Skeletal muscle tissue (tissue), 5 donors: Measurements from ENCODE around the gene CADPS. TPM values are rescaled to one million over a fixed set of nuclear protein-coding genes. Genes with fewer than 3 reads are reported as not detected.

Experiments
- H3K27ac ChIP-seq: one replicate; pipeline ENCODE4 v1.7.0; 2013; ENCODE audit warnings: mild to moderate bottlenecking, low read depth, low read length, inconsistent platforms
- H3K27me3 ChIP-seq, 3 donors: one replicate each; pipeline ENCODE4 v1.7.0; 2013; ENCODE audit warnings: low read length in 3 of 3; ENCODE audit not compliant: control insufficient read depth in 3 of 3, insufficient read depth in 3 of 3
- H3K36me3 ChIP-seq, 3 donors: one replicate each; pipeline ENCODE4 v1.7.0; 2013; ENCODE audit warnings: low read length in 3 of 3; ENCODE audit not compliant: control insufficient read depth in 3 of 3, insufficient read depth in 3 of 3
- H3K4me1 ChIP-seq, 3 donors: one replicate each; pipeline ENCODE4 v1.7.0; 2013; ENCODE audit warnings: low read length in 3 of 3, mild to moderate bottlenecking in 3 of 3; ENCODE audit not compliant: control insufficient read depth in 3 of 3, insufficient read depth in 3 of 3
- H3K4me3 ChIP-seq, 3 donors: one replicate each; pipeline ENCODE4 v1.7.0; 2013; ENCODE audit warnings: low read length in 3 of 3
- H3K9ac ChIP-seq, 3 donors: one replicate each; pipeline ENCODE4 v1.7.0; 2013; ENCODE audit warnings: low read length in 3 of 3, mild to moderate bottlenecking in 3 of 3, moderate library complexity in 2 of 3, low read depth in 1 of 3
- H3K9me3 ChIP-seq, 3 donors: one replicate each; pipeline ENCODE4 v1.7.0; 2013; ENCODE audit warnings: low read length in 3 of 3; ENCODE audit not compliant: control insufficient read depth in 3 of 3
- small RNA-seq: library from RNA; depleted of rRNA; stranded (forward); fragments of <200 nt; gene quantifications from one replicate; pipeline ENCODE3, GENCODE V24; 2014
- total RNA-seq: library from RNA; depleted of rRNA; stranded (reverse); fragments of >200 nt; gene quantifications from one replicate; pipeline ENCODE4 v1.2.3, GENCODE V29; 2014
- donor health status: Osteomylitis.

CADPS gene
- total RNA-seq, 1 donor from 2014 or later = 1.0 TPM

DNA sequence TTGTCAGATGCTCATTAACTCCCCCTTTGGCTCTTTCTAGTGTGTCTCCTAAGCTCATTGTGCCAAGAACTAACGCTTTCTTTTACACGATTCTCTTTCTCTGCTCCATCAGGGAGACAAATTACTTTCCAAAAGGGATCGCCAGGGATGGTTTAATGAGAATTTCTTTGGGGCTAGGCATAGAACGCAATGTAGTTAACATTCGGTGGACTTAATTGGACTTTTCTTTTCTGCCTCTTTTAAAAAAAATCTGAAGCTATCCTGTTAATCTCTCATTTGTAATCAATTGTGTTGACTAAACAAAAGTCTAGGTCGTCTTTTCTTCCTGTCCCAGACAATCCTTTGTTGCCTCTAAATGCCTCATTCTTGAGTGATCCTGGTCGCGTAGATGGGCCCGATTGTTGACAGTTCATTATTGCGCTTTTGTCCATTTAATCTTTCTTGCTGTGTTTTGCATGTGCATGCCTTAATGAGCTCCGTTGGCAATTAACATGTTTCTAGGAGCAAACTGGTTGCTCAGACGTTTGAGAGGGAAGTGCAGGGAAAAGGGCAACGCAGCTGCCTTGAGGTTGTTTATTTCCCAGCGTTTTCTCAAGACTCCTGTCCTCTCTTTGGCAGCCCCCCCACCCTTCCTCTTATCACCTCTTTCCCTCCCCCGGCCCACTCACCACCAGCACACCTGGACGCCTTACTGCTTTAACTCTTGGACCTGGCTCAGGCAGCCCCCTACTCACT lies 509.7 kb downstream of the CADPS start:
- peaks cover 46 to 53% (median 47%) of the 10 kb centered on the region in 3 donors for H3K27me3 ChIP-seq
- no peaks in the 10 kb centered on the region for H3K36me3 ChIP-seq
- H3K27ac ChIP-seq = no peak overlapping the region
- H3K4me3 ChIP-seq = no peak overlapping the region
- peaks cover 7 to 22% (median 14%) of the 10 kb centered on the region in 3 donors for H3K4me1 ChIP-seq
- peaks cover 0 to 2% (median 0%) of the 10 kb centered on the region in 3 donors for H3K9me3 ChIP-seq
- H3K9ac ChIP-seq = no peak overlapping the region

GRCh38 chr3:62364191-62364590 lies 511.0 kb downstream of the CADPS start:
- Histone ChIP-seq H3K36me3 (no peaks in the 10 kb centered on the region), H3K9me3 (peaks cover 0 to 2% (median 0%) of the 10 kb centered on the region in 3 donors), H3K4me3 (no peak overlapping the region), H3K4me1 (peaks cover 2 to 13% (median 5%) of the 10 kb centered on the region in 3 donors), H3K9ac (no peak overlapping the region), H3K27ac (no peak overlapping the region), H3K27me3 (peaks cover 34 to 39% (median 36%) of the 10 kb centered on the region in 3 donors)

DNA sequence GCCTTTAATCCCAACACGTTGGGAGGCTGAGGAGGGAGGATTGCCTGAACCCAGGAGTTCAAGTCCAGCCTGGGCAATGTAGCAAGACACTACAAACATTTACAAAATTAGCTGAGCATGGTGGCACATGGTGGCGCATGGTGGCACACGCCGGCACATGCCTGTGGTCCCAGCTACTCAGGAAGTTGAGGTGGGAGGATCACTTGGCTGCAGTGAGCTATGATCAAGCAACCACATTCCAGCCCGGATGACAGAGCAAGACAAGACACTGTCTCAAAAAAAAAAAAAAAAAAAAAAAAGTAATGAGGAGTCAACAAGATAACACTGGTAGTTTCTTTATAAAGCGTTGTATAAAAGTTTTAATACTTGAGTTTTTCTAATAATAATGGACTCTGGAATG lies 511.9 kb downstream of the CADPS start:
- Histone ChIP-seq H3K36me3 (no peaks in the 10 kb centered on the region), H3K4me1 (peaks cover 0 to 5% (median 0%) of the 10 kb centered on the region in 3 donors), H3K9ac (no peak overlapping the region), H3K27ac (no peak overlapping the region), H3K27me3 (peaks cover 24 to 30% (median 27%) of the 10 kb centered on the region in 3 donors), H3K4me3 (no peak overlapping the region), H3K9me3 (peaks cover 0 to 2% (median 0%) of the 10 kb centered on the region in 3 donors)

GRCh38 chr3:62361824-62362223 lies 513.4 kb downstream of the CADPS start:
- peaks cover 0 to 2% (median 0%) of the 10 kb centered on the region in 3 donors for H3K9me3 ChIP-seq
- peaks cover 11 to 17% (median 13%) of the 10 kb centered on the region in 3 donors for H3K27me3 ChIP-seq
- H3K4me1 ChIP-seq = no peaks in the 10 kb centered on the region
- H3K4me3 ChIP-seq = no peak overlapping the region
- H3K27ac ChIP-seq = no peak overlapping the region
- no peaks in the 10 kb centered on the region for H3K36me3 ChIP-seq
- H3K9ac ChIP-seq = no peak overlapping the region

GRCh38 chr3:62361261-62361660 lies 514.0 kb downstream of the CADPS start:
- H3K36me3 ChIP-seq = no peaks in the 10 kb centered on the region
- H3K27ac ChIP-seq = no peak overlapping the region
- H3K4me3 ChIP-seq = no peak overlapping the region
- H3K27me3 ChIP-seq = peaks cover 7 to 13% (median 9%) of the 10 kb centered on the region in 3 donors
- no peak overlapping the region for H3K9ac ChIP-seq
- H3K9me3 ChIP-seq = peaks cover 0 to 2% (median 0%) of the 10 kb centered on the region in 3 donors
- no peaks in the 10 kb centered on the region for H3K4me1 ChIP-seq

DNA sequence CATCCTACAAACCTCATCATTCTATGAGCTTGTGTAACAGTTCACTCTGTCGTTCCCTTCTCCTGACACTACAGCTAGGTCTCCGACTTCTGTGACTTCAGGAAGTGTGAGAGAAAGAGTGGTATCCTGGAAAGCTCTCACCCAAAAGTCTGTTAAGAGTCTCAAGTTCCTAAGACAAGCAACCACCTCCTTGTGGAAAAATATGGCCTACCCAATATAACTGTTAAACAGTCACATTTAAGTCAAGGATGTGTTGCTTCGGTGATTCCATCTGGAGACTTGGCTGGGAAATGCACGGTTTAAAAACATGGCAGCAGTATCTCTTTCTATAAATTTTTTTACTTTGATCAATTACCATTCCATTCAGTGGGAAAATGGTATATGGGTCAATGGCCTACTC lies 515.7 kb downstream of the CADPS start:
- Histone ChIP-seq H3K9ac (no peak overlapping the region), H3K4me1 (no peaks in the 10 kb centered on the region), H3K27me3 (peaks cover 8 to 13% (median 9%) of the 10 kb centered on the region in 3 donors), H3K36me3 (no peaks in the 10 kb centered on the region), H3K4me3 (no peak overlapping the region), H3K9me3 (peaks cover 0 to 2% (median 0%) of the 10 kb centered on the region in 3 donors), H3K27ac (no peak overlapping the region)

DNA sequence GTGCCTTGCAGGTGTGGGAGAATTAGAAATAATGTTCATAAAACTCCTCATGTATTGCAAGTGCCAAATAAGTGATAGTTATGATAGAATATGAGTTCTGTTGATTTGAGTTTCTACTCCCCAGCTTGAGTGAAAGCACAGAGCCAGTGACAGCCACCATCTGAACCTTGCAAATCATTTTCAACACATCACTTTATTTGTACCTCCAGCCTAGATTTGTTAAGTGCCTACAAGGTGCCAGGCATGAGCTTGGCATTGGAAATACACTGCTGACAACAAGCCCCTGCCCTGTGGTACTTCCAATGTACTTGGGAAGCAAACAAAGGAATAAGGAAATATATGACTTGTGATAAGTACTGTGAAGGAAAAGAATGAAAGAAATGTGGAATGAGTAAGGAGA lies 518.9 kb downstream of the CADPS start:
- Histone ChIP-seq H3K9me3 (peaks cover 0 to 2% (median 0%) of the 10 kb centered on the region in 3 donors), H3K36me3 (no peaks in the 10 kb centered on the region), H3K27ac (no peak overlapping the region), H3K27me3 (peaks cover 3 to 5% (median 4%) of the 10 kb centered on the region in 3 donors), H3K9ac (no peak overlapping the region), H3K4me1 (no peaks in the 10 kb centered on the region), H3K4me3 (no peak overlapping the region)

GRCh38 chr3:62355703-62356102 lies 519.5 kb downstream of the CADPS start:
- no peak overlapping the region for H3K9ac ChIP-seq
- H3K27ac ChIP-seq = no peak overlapping the region
- no peaks in the 10 kb centered on the region for H3K9me3 ChIP-seq
- peaks cover 3 to 5% (median 4%) of the 10 kb centered on the region in 3 donors for H3K27me3 ChIP-seq
- H3K36me3 ChIP-seq = no peaks in the 10 kb centered on the region
- H3K4me3 ChIP-seq = no peak overlapping the region
- H3K4me1 ChIP-seq = no peaks in the 10 kb centered on the region

Small RNAs within 50 kb of the gene (small RNA-seq; reads per million reads assigned to genes)
- not detected for gene RN7SL863P
- gene RNU6-139P = not detected
